GM19193 (cell line): Measurements from ENCODE around the gene APCDD1L.

Source experiments
- POLR2A ChIP-seq: IDR thresholded peaks from 4 replicates; pipeline ENCODE4 v1.6.1; 2011; ENCODE audit not compliant: insufficient read depth, insufficient read length; ENCODE audit errors: extremely low read depth

Gene APCDD1L

DNA sequence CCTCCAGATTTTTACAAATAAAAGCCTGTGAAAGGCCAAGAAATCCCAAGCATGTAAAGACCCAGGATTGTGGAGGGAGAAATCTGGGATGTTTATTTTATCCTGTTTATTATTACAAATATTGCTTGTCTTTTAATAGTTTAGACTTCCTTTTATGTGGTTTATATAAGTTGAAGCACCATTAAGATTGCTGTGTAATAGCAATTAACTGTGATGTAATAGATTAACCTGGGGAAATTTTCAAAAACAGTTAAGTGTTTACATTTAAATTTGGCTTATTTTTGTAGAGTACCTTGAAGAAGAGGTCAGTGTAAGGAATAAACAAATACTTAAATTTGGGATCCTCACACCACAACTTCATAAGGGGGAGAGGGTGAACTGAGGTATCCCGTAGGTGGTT is 99.1 kb downstream of the APCDD1L start:
- TF ChIP-seq POLR2A = no peak
